ENCODE results near the gene KRT33B.

DNA sequence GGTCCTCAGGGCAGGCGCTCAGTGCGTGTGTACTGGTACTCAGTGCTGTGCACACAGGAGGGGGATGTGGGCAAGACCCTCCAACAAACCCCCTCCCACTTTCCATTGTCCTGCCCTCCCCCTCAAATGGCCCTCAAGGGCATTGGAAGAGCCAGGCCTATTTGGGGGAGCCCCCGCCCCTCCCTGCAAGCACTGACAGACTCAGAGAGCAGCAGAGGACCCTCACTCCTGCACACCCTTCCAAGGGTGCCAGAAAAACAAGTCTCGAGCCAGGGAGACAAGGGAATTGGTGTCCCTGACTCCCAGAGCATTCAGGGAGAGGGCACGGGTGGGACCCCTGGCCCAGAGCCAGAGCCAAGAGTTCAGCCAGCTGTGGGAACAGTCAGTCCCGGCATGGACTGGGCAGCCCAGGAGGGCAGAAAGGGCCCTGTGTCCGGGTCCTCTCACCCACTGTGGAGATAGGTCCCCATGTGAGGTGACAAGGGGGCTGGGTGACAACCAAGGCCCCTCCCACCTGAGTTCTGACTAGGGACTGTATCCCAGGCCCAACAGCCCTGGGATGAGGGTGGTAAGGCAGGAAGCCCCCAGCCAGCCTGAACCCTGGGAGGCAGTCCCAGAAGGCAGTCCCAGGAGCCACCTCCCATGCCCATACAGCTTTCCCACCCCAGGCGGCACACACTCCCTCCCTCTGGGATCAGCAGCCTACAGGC is 42.0 kb downstream of the KRT33B start:
- TF ChIP-seq POLR2A (IDR thresholded peaks at IDR 0.05; ENCODE audit: low read depth, low read length) (no peak), POLR2AphosphoS5 (IDR thresholded peaks at IDR 0.05; ENCODE audit: low read depth, low read length) (no peak), TAF1 (IDR thresholded peaks at IDR 0.05; ENCODE audit: low read depth, low read length) (no peak), PAX5 (IDR thresholded peaks at IDR 0.05; ENCODE audit: insufficient read depth, low read length, severe bottlenecking) (no peak), SPI1 (IDR thresholded peaks at IDR 0.05; ENCODE audit: low read depth, low read length) (no peak), POU2F2 (IDR thresholded peaks at IDR 0.05; ENCODE audit: low read depth, low read length) (no peak)
